Measurements from ENCODE around the gene LIPC.

- no peak for TF ChIP-seq YY1 (IDR thresholded peaks at IDR 0.05; ENCODE audit: low read depth)
- TF ChIP-seq, protein P1, sequence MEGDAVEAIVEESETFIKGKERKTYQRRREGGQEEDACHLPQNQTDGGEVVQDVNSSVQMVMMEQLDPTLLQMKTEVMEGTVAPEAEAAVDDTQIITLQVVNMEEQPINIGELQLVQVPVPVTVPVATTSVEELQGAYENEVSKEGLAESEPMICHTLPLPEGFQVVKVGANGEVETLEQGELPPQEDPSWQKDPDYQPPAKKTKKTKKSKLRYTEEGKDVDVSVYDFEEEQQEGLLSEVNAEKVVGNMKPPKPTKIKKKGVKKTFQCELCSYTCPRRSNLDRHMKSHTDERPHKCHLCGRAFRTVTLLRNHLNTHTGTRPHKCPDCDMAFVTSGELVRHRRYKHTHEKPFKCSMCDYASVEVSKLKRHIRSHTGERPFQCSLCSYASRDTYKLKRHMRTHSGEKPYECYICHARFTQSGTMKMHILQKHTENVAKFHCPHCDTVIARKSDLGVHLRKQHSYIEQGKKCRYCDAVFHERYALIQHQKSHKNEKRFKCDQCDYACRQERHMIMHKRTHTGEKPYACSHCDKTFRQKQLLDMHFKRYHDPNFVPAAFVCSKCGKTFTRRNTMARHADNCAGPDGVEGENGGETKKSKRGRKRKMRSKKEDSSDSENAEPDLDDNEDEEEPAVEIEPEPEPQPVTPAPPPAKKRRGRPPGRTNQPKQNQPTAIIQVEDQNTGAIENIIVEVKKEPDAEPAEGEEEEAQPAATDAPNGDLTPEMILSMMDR (IDR thresholded peaks at IDR 0.05) = no peak
- no peak for TF ChIP-seq RXRA (IDR thresholded peaks at IDR 0.05; ENCODE audit: borderline replicate concordance, low read depth)
- no peak for TF ChIP-seq TEAD4 (IDR thresholded peaks at IDR 0.05; ENCODE audit: borderline replicate concordance, insufficient read depth)
- no peak for TF ChIP-seq USF2 (IDR thresholded peaks at IDR 0.05; ENCODE audit: borderline replicate concordance, low read depth, low read length)
- no peak for TF ChIP-seq IRF3 (IDR thresholded peaks at IDR 0.05; ENCODE audit: low read depth, low read length)
- TF ChIP-seq, protein P2, sequence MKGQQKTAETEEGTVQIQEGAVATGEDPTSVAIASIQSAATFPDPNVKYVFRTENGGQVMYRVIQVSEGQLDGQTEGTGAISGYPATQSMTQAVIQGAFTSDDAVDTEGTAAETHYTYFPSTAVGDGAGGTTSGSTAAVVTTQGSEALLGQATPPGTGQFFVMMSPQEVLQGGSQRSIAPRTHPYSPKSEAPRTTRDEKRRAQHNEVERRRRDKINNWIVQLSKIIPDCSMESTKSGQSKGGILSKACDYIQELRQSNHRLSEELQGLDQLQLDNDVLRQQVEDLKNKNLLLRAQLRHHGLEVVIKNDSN (IDR thresholded peaks at IDR 0.05; ENCODE audit: borderline replicate concordance, low read depth) = no peak
- no peak for TF ChIP-seq RAD21 (IDR thresholded peaks at IDR 0.05; ENCODE audit: low read length)
- no peak for TF ChIP-seq NRF1 (IDR thresholded peaks at IDR 0.05; ENCODE audit: low read depth, low read length)
- TF ChIP-seq REST (IDR thresholded peaks at IDR 0.05; ENCODE audit: low read depth, low read length) = no peak
These were observed 29.7 kb upstream of the LIPC start for GRCh38 chr15:58401991-58402649.
